HepG2 (cell line): Measurements from ENCODE around the gene TEAD3. TPM values are rescaled to one million over a fixed set of nuclear protein-coding genes. Genes with fewer than 3 reads are reported as not detected.

Experiments
- CCDC6 ChIP-seq: sonication (generic); formaldehyde crosslinking; IDR thresholded peaks from 2 replicates; pipeline ENCODE4 v1.8.1; 2022; ENCODE audit warnings: mild to moderate bottlenecking, missing genetic modification reagents, moderate library complexity
- CHD2 ChIP-seq: IDR thresholded peaks from 2 replicates; pipeline ENCODE4 v1.6.1; 2011; ENCODE audit warnings: low read depth, low read length, improper control_type of control experiment
- FOXA3 ChIP-seq: IDR thresholded peaks from 2 replicates; pipeline ENCODE4 v1.6.1; 2016; ENCODE audit warnings: missing genetic modification reagents, missing compliant biosample characterization
- HIVEP1 ChIP-seq: sonication (generic); formaldehyde crosslinking; IDR thresholded peaks from 2 replicates; pipeline ENCODE4 v1.4.0; 2020; ENCODE audit warnings: mild to moderate bottlenecking, missing genetic modification reagents
- HMG20A ChIP-seq: IDR thresholded peaks from 2 replicates; pipeline ENCODE4 v1.6.1; 2016; ENCODE audit warnings: borderline replicate concordance
- KLF16 ChIP-seq, 2 experiments: sonication (generic) in 1 of 2; formaldehyde crosslinking in 1 of 2; IDR thresholded peaks; 2 replicates each; pipeline versions ENCODE4 v1.6.1 to v1.8.0; 2016 to 2023; ENCODE audit warnings: missing genetic modification reagents in 2 of 2, missing compliant biosample characterization in 1 of 2
- MZF1 ChIP-seq: sonication (generic); formaldehyde crosslinking; IDR thresholded peaks from 2 replicates; pipeline ENCODE4 v1.8.1; 2023; ENCODE audit warnings: mild to moderate bottlenecking, missing genetic modification reagents, borderline replicate concordance
- POLR2AphosphoS5 ChIP-seq: IDR thresholded peaks from 2 replicates; pipeline ENCODE4 v1.6.1; 2012; ENCODE audit warnings: low read depth, low read length
- REXO4 ChIP-seq: sonication (generic); formaldehyde crosslinking; IDR thresholded peaks from 2 replicates; pipeline ENCODE4 v1.8.0; 2022; ENCODE audit warnings: missing genetic modification reagents, mild to moderate bottlenecking, borderline replicate concordance
- RFX1 ChIP-seq: fragments of 450-650 bp; IDR thresholded peaks from 2 replicates; pipeline ENCODE4 v1.6.1; 2017
- RFX5 ChIP-seq: IDR thresholded peaks from 2 replicates; pipeline ENCODE4 v1.6.1; 2011; ENCODE audit warnings: low read depth, low read length, improper control_type of control experiment
- TAF1 ChIP-seq: sonication (generic); formaldehyde crosslinking; IDR thresholded peaks from 2 replicates; pipeline ENCODE4 v1.4.0; 2020; ENCODE audit warnings: missing genetic modification reagents
- TBP ChIP-seq: sonication (generic); formaldehyde crosslinking; IDR thresholded peaks from 2 replicates; pipeline ENCODE4 v1.5.0; 2020; ENCODE audit warnings: missing genetic modification reagents
- TCF7L2 ChIP-seq: IDR thresholded peaks from 2 replicates; pipeline ENCODE4 v1.6.1; 2011; ENCODE audit warnings: mild to moderate bottlenecking, low read depth, low read length, moderate library complexity
- TMF1 ChIP-seq: sonication (generic); formaldehyde crosslinking; IDR thresholded peaks from 2 replicates; pipeline ENCODE4 v1.8.1; 2022; ENCODE audit warnings: low read depth, missing genetic modification reagents
- XRCC5 ChIP-seq: fragments of 200-400 bp; formaldehyde crosslinking; optimal IDR thresholded peaks from 2 replicates; pipeline ENCODE3; 2017; ENCODE audit warnings: mild to moderate bottlenecking, low read length
- ZBTB38 ChIP-seq: sonication (generic); formaldehyde crosslinking; IDR thresholded peaks from 2 replicates; pipeline ENCODE4 v1.5.1; 2020; ENCODE audit warnings: mild to moderate bottlenecking, missing genetic modification reagents
- ZNF230 ChIP-seq: sonication (generic); formaldehyde crosslinking; IDR thresholded peaks from 2 replicates; pipeline ENCODE4 v1.4.0; 2020; ENCODE audit warnings: mild to moderate bottlenecking, missing genetic modification reagents
- ZNF234 ChIP-seq: sonication (generic); formaldehyde crosslinking; conservative IDR thresholded peaks from 2 replicates; pipeline ENCODE4 v1.5.1; 2020; ENCODE audit warnings: mild to moderate bottlenecking, missing genetic modification reagents
- ZNF660 ChIP-seq: sonication (generic); formaldehyde crosslinking; IDR thresholded peaks from 2 replicates; pipeline ENCODE4 v1.5.1; 2020; ENCODE audit warnings: mild to moderate bottlenecking, low read depth, missing genetic modification reagents, borderline replicate concordance
- polyA plus RNA-seq, 8 experiments: library from polyadenylated mRNA; depleted of rRNA in 3 of 8; stranded (reverse) in 7 of 8; unstranded in 1 of 8; fragments of >200 nt; fragmentation: Illumina TruSeq in 4 of 8; extraction: Trizol in 4 of 8; gene quantifications; 2 replicates each; pipeline versions ENCODE4 v1.2.1 to v1.2.3, GENCODE V29; 2011 to 2016; ENCODE audit warnings: low read depth in 4 of 8, missing spikeins in 1 of 8, mixed read lengths in 1 of 8; ENCODE audit not compliant: insufficient read depth in 1 of 8
- total RNA-seq, 5 experiments: library from RNA; depleted of rRNA; stranded (reverse); fragments of >200 nt; fragmentation: Illumina TruSeq; extraction: Trizol; gene quantifications; 2 replicates each; pipeline ENCODE4 v1.2.3, GENCODE V29; 2016; ENCODE audit warnings: low read depth in 1 of 5
- TF ChIP-seq, protein P1 (sequence below): sonication (generic); formaldehyde crosslinking; conservative IDR thresholded peaks from 2 replicates; pipeline ENCODE4 v1.8.0; 2022; ENCODE audit warnings: missing genetic modification reagents
- TF ChIP-seq, protein P2 (sequence below): sonication (generic); formaldehyde crosslinking; conservative IDR thresholded peaks from 2 replicates; pipeline ENCODE4 v1.8.0; 2022; ENCODE audit warnings: low read depth, missing genetic modification reagents
- TF ChIP-seq, protein P3 (sequence below): sonication (generic); formaldehyde crosslinking; IDR thresholded peaks from 2 replicates; pipeline ENCODE4 v1.4.0; 2020; ENCODE audit warnings: missing genetic modification reagents, borderline replicate concordance
- TF ChIP-seq, protein P4 (sequence below): sonication (generic); formaldehyde crosslinking; IDR thresholded peaks from 2 replicates; pipeline ENCODE4 v1.4.0; 2020; ENCODE audit warnings: missing genetic modification reagents; ENCODE audit errors: not compliant biosample characterization

TEAD3 gene
- total and polyA plus RNA-seq, 2 of the 13 experiments (the other 11 are each of a cell fraction or from before 2014, with no cell fraction given) = 15.1 to 16.5 TPM

DNA sequence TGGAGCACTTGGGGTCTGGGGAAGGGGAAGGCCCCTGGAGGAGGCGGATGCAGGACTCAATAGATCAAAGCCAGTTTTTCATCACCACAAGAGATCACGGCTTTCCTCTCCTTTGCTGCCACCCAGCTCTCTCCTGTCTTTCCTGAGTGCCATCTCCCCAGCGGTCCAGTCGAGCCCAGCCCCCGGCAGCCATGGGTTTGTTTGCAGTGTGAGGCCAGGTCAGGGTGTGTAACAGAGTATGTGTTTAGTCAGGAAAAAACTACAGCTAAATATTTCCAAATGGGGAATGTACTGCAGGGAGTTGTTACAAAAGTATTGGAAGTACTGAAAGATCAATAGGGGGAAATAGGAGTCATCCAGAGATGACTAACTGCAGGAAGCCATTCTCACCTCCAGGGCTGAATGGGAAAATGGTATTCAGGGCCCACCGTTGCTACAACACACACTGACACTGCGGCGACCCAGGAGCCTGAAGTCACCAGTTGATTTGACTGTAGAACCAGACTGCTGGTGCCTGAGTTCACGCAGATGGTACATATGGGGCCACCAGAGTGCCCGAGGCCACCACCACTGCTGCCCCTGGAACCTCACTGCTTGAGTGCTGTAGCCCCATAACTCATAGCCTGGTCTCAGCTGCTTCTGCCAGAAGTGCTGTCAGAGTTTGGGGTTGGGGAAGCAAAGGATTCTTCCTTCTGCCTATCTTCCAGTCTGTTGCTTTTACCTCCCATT, 68.3 kb downstream of the TEAD3 start (continued):
- TF ChIP-seq ZNF234 (no peak), TAF1 (no peak), HIVEP1 (CRISPR knock-in tag) (0 out of 2 replicates have a peak, but pooled peaks have one; percentile 14), TBP (no peak), RFX5 (no peak), CHD2 (0 out of 2 replicates have a peak, but pooled peaks have one; percentile 3), ZBTB38 (CRISPR knock-in tag) (no peak), REXO4 (CRISPR knock-in tag) (no peak), POLR2AphosphoS5 (no peak), TCF7L2 (no peak), RFX1 (peak; percentile 52; the same call in 1 of the 2 replicates), FOXA3 (CRISPR knock-in tag) (peak; percentile 86), ZNF660 (CRISPR knock-in tag) (no peak), CCDC6 (0 out of 2 replicates have a peak, but pooled peaks have one; percentile 42), MZF1 (CRISPR knock-in tag) (no peak), ZNF230 (CRISPR knock-in tag) (peak; percentile 74; the same call in 1 of the 2 replicates), KLF16 (CRISPR knock-in tag; IDR thresholded peaks at IDR 0.05) (0 out of 4 replicates have a peak, but pooled peaks of 1 of the 2 experiments have one; percentile 22), XRCC5 (peak; percentile 87), TMF1 (peak; percentile 36; the same call in 1 of the 2 replicates), HMG20A (CRISPR knock-in tag) (peak; percentile 68; the same call in 1 of the 2 replicates)
- TF ChIP-seq, protein P1, sequence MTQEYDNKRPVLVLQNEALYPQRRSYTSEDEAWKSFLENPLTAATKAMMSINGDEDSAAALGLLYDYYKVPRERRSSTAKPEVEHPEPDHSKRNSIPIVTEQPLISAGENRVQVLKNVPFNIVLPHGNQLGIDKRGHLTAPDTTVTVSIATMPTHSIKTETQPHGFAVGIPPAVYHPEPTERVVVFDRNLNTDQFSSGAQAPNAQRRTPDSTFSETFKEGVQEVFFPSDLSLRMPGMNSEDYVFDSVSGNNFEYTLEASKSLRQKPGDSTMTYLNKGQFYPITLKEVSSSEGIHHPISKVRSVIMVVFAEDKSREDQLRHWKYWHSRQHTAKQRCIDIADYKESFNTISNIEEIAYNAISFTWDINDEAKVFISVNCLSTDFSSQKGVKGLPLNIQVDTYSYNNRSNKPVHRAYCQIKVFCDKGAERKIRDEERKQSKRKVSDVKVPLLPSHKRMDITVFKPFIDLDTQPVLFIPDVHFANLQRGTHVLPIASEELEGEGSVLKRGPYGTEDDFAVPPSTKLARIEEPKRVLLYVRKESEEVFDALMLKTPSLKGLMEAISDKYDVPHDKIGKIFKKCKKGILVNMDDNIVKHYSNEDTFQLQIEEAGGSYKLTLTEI = no peak
- TF ChIP-seq, protein P2, sequence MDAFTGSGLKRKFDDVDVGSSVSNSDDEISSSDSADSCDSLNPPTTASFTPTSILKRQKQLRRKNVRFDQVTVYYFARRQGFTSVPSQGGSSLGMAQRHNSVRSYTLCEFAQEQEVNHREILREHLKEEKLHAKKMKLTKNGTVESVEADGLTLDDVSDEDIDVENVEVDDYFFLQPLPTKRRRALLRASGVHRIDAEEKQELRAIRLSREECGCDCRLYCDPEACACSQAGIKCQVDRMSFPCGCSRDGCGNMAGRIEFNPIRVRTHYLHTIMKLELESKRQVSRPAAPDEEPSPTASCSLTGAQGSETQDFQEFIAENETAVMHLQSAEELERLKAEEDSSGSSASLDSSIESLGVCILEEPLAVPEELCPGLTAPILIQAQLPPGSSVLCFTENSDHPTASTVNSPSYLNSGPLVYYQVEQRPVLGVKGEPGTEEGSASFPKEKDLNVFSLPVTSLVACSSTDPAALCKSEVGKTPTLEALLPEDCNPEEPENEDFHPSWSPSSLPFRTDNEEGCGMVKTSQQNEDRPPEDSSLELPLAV (CRISPR knock-in tag) = no peak
- TF ChIP-seq, protein P3, sequence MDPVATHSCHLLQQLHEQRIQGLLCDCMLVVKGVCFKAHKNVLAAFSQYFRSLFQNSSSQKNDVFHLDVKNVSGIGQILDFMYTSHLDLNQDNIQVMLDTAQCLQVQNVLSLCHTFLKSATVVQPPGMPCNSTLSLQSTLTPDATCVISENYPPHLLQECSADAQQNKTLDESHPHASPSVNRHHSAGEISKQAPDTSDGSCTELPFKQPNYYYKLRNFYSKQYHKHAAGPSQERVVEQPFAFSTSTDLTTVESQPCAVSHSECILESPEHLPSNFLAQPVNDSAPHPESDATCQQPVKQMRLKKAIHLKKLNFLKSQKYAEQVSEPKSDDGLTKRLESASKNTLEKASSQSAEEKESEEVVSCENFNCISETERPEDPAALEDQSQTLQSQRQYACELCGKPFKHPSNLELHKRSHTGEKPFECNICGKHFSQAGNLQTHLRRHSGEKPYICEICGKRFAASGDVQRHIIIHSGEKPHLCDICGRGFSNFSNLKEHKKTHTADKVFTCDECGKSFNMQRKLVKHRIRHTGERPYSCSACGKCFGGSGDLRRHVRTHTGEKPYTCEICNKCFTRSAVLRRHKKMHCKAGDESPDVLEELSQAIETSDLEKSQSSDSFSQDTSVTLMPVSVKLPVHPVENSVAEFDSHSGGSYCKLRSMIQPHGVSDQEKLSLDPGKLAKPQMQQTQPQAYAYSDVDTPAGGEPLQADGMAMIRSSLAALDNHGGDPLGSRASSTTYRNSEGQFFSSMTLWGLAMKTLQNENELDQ (CRISPR knock-in tag) = no peak
- TF ChIP-seq, protein P4, sequence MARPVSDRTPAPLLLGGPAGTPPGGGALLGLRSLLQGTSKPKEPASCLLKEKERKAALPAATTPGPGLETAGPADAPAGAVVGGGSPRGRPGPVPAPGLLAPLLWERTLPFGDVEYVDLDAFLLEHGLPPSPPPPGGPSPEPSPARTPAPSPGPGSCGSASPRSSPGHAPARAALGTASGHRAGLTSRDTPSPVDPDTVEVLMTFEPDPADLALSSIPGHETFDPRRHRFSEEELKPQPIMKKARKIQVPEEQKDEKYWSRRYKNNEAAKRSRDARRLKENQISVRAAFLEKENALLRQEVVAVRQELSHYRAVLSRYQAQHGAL (CRISPR knock-in tag) = no peak
